Hepatocyte (in vitro differentiated cells): ENCODE results near the gene ADAM10. TPM values are rescaled to one million over a fixed set of nuclear protein-coding genes. Genes with fewer than 3 reads are reported as not detected.
A peak's percentile ranks its signal among the peaks of the same experiment; 100 is the strongest.

Source experiments
- DNase-seq: peaks from one replicate; pipeline ENCODE4 v3.0.0-alpha.2; 2016; ENCODE audit warnings: low spot score
- H2AFZ ChIP-seq: fragments of 200-600 bp; sonication (generic); 2 replicates; pipeline ENCODE4 v1.6.0; 2016; ENCODE audit warnings: antibody characterized with exemption, mild to moderate bottlenecking
- H3K27ac ChIP-seq: fragments of 200-600 bp; sonication (generic); 2 replicates; pipeline ENCODE4 v1.5.1; 2016; ENCODE audit warnings: mild to moderate bottlenecking
- H3K27me3 ChIP-seq: fragments of 200-600 bp; sonication (generic); 2 replicates; pipeline ENCODE4 v1.6.1; 2016
- H3K36me3 ChIP-seq: fragments of 200-600 bp; sonication (generic); replicated peaks from 2 replicates; pipeline ENCODE4 v1.5.1; 2016; ENCODE audit warnings: low read depth; ENCODE audit not compliant: insufficient read depth
- H3K4me1 ChIP-seq: fragments of 200-600 bp; sonication (generic); 2 replicates; pipeline ENCODE4 v1.5.1; 2016; ENCODE audit warnings: mild to moderate bottlenecking, moderate library complexity; ENCODE audit not compliant: insufficient read depth
- H3K4me2 ChIP-seq: fragments of 200-600 bp; sonication (generic); 2 replicates; pipeline ENCODE4 v1.6.0; 2016
- H3K4me3 ChIP-seq: fragments of 200-600 bp; sonication (generic); 2 replicates; pipeline ENCODE4 v1.5.1; 2016; ENCODE audit warnings: mild to moderate bottlenecking
- H3K79me2 ChIP-seq: fragments of 200-600 bp; sonication (generic); 2 replicates; pipeline ENCODE4 v1.6.0; 2017; ENCODE audit warnings: mild to moderate bottlenecking
- H3K9me2 ChIP-seq: fragments of 200-600 bp; sonication (generic); replicated peaks from 2 replicates; pipeline ENCODE4 v1.6.0; 2017; ENCODE audit warnings: mild to moderate bottlenecking; ENCODE audit not compliant: insufficient read depth
- H3K9me3 ChIP-seq: fragments of 200-600 bp; sonication (generic); 2 replicates; pipeline ENCODE4 v1.5.1; 2016; ENCODE audit warnings: low read depth, mild to moderate bottlenecking
- H4K20me1 ChIP-seq: fragments of 200-600 bp; sonication (generic); 2 replicates; pipeline ENCODE4 v1.6.0; 2016; ENCODE audit warnings: mild to moderate bottlenecking; ENCODE audit not compliant: insufficient read depth, poor library complexity, severe bottlenecking
- CTCF ChIP-seq: fragments of 200-600 bp; sonication (generic); IDR thresholded peaks from 2 replicates; pipeline ENCODE4 v1.5.1; 2016; ENCODE audit warnings: antibody characterized with exemption, mild to moderate bottlenecking; ENCODE audit not compliant: poor library complexity
- EZH2 ChIP-seq: fragments of 200-600 bp; sonication (generic); IDR thresholded peaks from 2 replicates; pipeline ENCODE4 v1.6.1; 2016; ENCODE audit warnings: antibody characterized with exemption, mild to moderate bottlenecking, borderline replicate concordance
- EZH2phosphoT487 ChIP-seq: fragments of 200-600 bp; sonication (generic); IDR thresholded peaks from one replicate; pipeline ENCODE4 v1.6.1; 2018; ENCODE audit warnings: antibody characterized with exemption, mild to moderate bottlenecking, low read depth, moderate library complexity; ENCODE audit not compliant: unreplicated experiment, severe bottlenecking
- WGBS: methylation state at CpG from one replicate; pipeline ENCODE4 v1.1.6; 2016; ENCODE audit warnings: low lambda C conversion rate; ENCODE audit errors: missing lambda C conversion rate; 5-methylcytosine and 5-hydroxymethylcytosine counted together
- polyA plus RNA-seq: library from polyadenylated mRNA; unstranded; fragments of >200 nt; fragmentation: Nextera tagmentation; extraction: Ambion mirVana; gene quantifications from 2 replicates; pipeline ENCODE4 v1.2.1, GENCODE V29; 2016
- total RNA-seq: library from RNA; depleted of rRNA; stranded (reverse); fragments of >200 nt; gene quantifications from 2 replicates; pipeline ENCODE4 v1.2.3, GENCODE V29; 2014

ADAM10 gene
- total and polyA plus RNA-seq, 2 experiments from 2014 or later: 112 to 163 TPM

DNA sequence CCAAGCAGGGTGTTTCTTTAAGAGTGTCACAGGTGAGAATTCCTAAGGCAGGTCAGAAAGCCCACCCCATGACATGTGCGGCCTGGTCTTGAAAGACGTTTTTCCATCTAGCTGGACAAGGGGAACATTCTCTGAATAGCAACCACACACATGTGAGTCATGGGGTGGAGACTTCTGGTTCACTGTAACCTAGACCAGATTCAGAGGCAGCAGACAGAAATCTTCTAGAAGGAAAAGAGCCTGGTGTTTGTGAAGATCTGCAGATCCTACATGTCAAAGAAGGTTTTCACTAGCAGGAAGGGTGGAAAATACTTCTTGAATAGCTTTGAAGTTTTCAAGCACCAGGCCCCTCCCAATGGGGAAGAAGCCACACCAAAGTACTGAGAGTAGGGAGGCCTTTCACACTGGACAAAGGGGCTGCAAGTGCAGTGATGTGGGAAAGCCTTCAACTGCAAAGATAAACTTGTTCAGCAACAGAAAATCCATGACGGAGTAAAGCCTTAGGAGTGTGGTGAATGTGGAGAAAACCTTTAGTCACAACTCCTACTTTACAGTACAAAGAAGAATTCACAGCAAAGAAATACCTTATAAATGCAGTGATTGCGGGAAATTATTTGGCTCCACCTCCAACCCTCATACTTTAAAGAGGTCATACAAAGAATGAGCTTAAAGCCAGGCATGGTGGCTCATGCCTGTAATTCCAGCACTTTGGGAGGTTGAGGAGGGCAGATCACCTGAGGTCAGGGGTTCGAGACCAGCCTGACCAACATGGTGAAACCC lies 17.6 kb downstream of the ADAM10 start:
- H3K79me2 ChIP-seq: peaks cover 98% of the 10 kb centered on the region
- WGBS: 63% methylated on average over 5 of the region's 5 CpGs
- H3K9me3 ChIP-seq: no peaks in the 10 kb centered on the region
- no peak overlapping the region for H3K4me3 ChIP-seq
- peaks cover 3% of the 10 kb centered on the region for H3K4me1 ChIP-seq
- peak overlapping the region; percentile 39 for H3K27ac ChIP-seq
- no peaks in the 10 kb centered on the region for H3K27me3 ChIP-seq
- DNase-seq: peak; percentile 64
- no peaks in the 10 kb centered on the region for H3K9me2 ChIP-seq
- H3K36me3 ChIP-seq: no peaks in the 10 kb centered on the region
- H3K4me2 ChIP-seq: no peak overlapping the region
- TF ChIP-seq EZH2phosphoT487: no peak
- TF ChIP-seq EZH2: no peak
- TF ChIP-seq CTCF: no peak
- H2AFZ ChIP-seq: no peak overlapping the region
- peaks cover 44% of the 10 kb centered on the region for H4K20me1 ChIP-seq

- Histone ChIP-seq H3K9me2 (no peaks in the 10 kb centered on the region), H3K4me2 (no peak overlapping the region), H3K79me2 (peaks cover 99% of the 10 kb centered on the region), H4K20me1 (peaks cover 38% of the 10 kb centered on the region), H3K4me1 (peaks cover 3% of the 10 kb centered on the region), H3K36me3 (no peaks in the 10 kb centered on the region), H3K9me3 (no peaks in the 10 kb centered on the region), H3K27ac (no peak overlapping the region), H3K4me3 (no peak overlapping the region), H2AFZ (no peak overlapping the region), H3K27me3 (no peaks in the 10 kb centered on the region)
- 94% methylated on average over 9 of the region's 12 CpGs for WGBS
- TF ChIP-seq CTCF (no peak), EZH2phosphoT487 (no peak), EZH2 (no peak)
- DNase-seq: no peak
These were observed 22.6 kb downstream of the ADAM10 start for GRCh38 chr15:58726867-58727266.

- WGBS: 100% methylated on average over 1 of the region's 1 CpG
- peaks cover 46% of the 10 kb centered on the region for H4K20me1 ChIP-seq
- H3K4me3 ChIP-seq: no peak overlapping the region
- H3K27ac ChIP-seq: peak overlapping the region; percentile 2
- H3K79me2 ChIP-seq: peaks cover 100% of the 10 kb centered on the region
- H3K4me2 ChIP-seq: no peak overlapping the region
- H2AFZ ChIP-seq: no peak overlapping the region
- no peaks in the 10 kb centered on the region for H3K9me3 ChIP-seq
- H3K36me3 ChIP-seq: no peaks in the 10 kb centered on the region
- H3K4me1 ChIP-seq: no peaks in the 10 kb centered on the region
- H3K27me3 ChIP-seq: no peaks in the 10 kb centered on the region
- DNase-seq: peak; percentile 18
- H3K9me2 ChIP-seq: no peaks in the 10 kb centered on the region
- TF ChIP-seq CTCF (no peak), EZH2phosphoT487 (no peak), EZH2 (no peak)
These were observed 25.0 kb downstream of the ADAM10 start for GRCh38 chr15:58724466-58724865.
